Parathyroid adenoma (tissue), 2 donors: ENCODE results near the gene NEIL1.

Experiments used
- H2AFZ ChIP-seq: fragments of 300-600 bp; sonication (generic); one replicate; pipeline ENCODE4 v1.7.0; 2017; ENCODE audit warnings: antibody characterized with exemption, mild to moderate bottlenecking
- H3K27ac ChIP-seq: fragments of 300-600 bp; sonication (generic); one replicate; pipeline ENCODE4 v1.7.0; 2017
- H3K27me3 ChIP-seq: fragments of 300-600 bp; sonication (generic); one replicate; pipeline ENCODE4 v1.7.0; 2017; ENCODE audit warnings: low read length; ENCODE audit not compliant: control insufficient read depth, insufficient read depth
- H3K36me3 ChIP-seq: fragments of 300-600 bp; sonication (generic); one replicate; pipeline ENCODE4 v1.7.0; 2017; ENCODE audit warnings: low read length; ENCODE audit not compliant: control insufficient read depth, insufficient read depth
- H3K4me1 ChIP-seq: fragments of 300-600 bp; sonication (generic); one replicate; pipeline ENCODE4 v1.7.0; 2017; ENCODE audit warnings: control low read depth
- H3K4me2 ChIP-seq: fragments of 300-600 bp; sonication (generic); one replicate; pipeline ENCODE4 v1.7.0; 2017; ENCODE audit warnings: low read length
- H3K4me3 ChIP-seq: fragments of 300-600 bp; sonication (generic); one replicate; pipeline ENCODE4 v1.7.0; 2017; ENCODE audit warnings: low read depth, low read length
- H3K79me2 ChIP-seq: fragments of 300-600 bp; sonication (generic); one replicate; pipeline ENCODE4 v1.7.0; 2017; ENCODE audit warnings: control low read depth
- H3K9ac ChIP-seq: fragments of 300-600 bp; sonication (generic); one replicate; pipeline ENCODE4 v1.7.0; 2017; ENCODE audit warnings: mild to moderate bottlenecking
- H3K9me3 ChIP-seq: fragments of 300-600 bp; sonication (generic); one replicate; pipeline ENCODE4 v1.7.0; 2017; ENCODE audit warnings: low read length; ENCODE audit not compliant: control insufficient read depth
- CTCF ChIP-seq: fragments of 300-600 bp; sonication (generic); IDR thresholded peaks from one replicate; pipeline ENCODE4 v1.7.0; 2017; ENCODE audit warnings: antibody characterized with exemption, mild to moderate bottlenecking
- donor health status: primary hyperparathyroidism.

Gene NEIL1

GRCh38 chr15:75352186-75353080 is 5.6 kb downstream of the NEIL1 start:
- H3K9me3 ChIP-seq, result no peaks in the 10 kb centered on the region
- no peak overlapping the region for H3K9ac ChIP-seq
- no peaks in the 10 kb centered on the region for H3K27me3 ChIP-seq
- no peaks in the 10 kb centered on the region for H3K36me3 ChIP-seq
- H3K4me1 ChIP-seq, result no peaks in the 10 kb centered on the region
- TF ChIP-seq CTCF, result no peak
- H2AFZ ChIP-seq, result no peak overlapping the region
- no peak overlapping the region for H3K27ac ChIP-seq
- H3K4me2 ChIP-seq, result no peak overlapping the region
- H3K4me3 ChIP-seq, result no peak overlapping the region
- H3K79me2 ChIP-seq, result no peaks in the 10 kb centered on the region

- Histone ChIP-seq H3K9ac (no peak overlapping the region), H3K4me3 (no peak overlapping the region), H3K4me1 (no peaks in the 10 kb centered on the region), H3K4me2 (no peak overlapping the region), H3K27ac (no peak overlapping the region), H3K27me3 (no peaks in the 10 kb centered on the region), H3K36me3 (no peaks in the 10 kb centered on the region), H2AFZ (no peak overlapping the region), H3K9me3 (no peaks in the 10 kb centered on the region), H3K79me2 (no peaks in the 10 kb centered on the region)
- no peak for TF ChIP-seq CTCF
These were observed 6.8 kb downstream of the NEIL1 start for GRCh38 chr15:75353604-75354003.

- H3K27ac ChIP-seq, result no peak overlapping the region
- no peak overlapping the region for H3K9ac ChIP-seq
- H3K4me2 ChIP-seq, result no peak overlapping the region
- H3K79me2 ChIP-seq, result no peaks in the 10 kb centered on the region
- H3K4me1 ChIP-seq, result no peaks in the 10 kb centered on the region
- H3K27me3 ChIP-seq, result no peaks in the 10 kb centered on the region
- no peaks in the 10 kb centered on the region for H3K36me3 ChIP-seq
- no peak for TF ChIP-seq CTCF
- no peaks in the 10 kb centered on the region for H3K9me3 ChIP-seq
- H3K4me3 ChIP-seq, result no peak overlapping the region
- no peak overlapping the region for H2AFZ ChIP-seq
These were observed 7.6 kb downstream of the NEIL1 start for GRCh38 chr15:75354454-75354853.

- Histone ChIP-seq H3K4me1 (no peaks in the 10 kb centered on the region), H3K4me3 (no peak overlapping the region), H3K27ac (no peak overlapping the region), H3K36me3 (no peaks in the 10 kb centered on the region), H3K79me2 (no peaks in the 10 kb centered on the region), H3K9ac (no peak overlapping the region), H3K9me3 (no peaks in the 10 kb centered on the region), H3K27me3 (no peaks in the 10 kb centered on the region), H2AFZ (no peak overlapping the region), H3K4me2 (no peak overlapping the region)
- no peak for TF ChIP-seq CTCF
These were observed 8.5 kb downstream of the NEIL1 start for GRCh38 chr15:75355369-75355768.

GRCh38 chr15:75356006-75356405 is 9.2 kb downstream of the NEIL1 start:
- Histone ChIP-seq H3K36me3 (no peaks in the 10 kb centered on the region), H3K9ac (no peak overlapping the region), H3K27me3 (no peaks in the 10 kb centered on the region), H2AFZ (no peak overlapping the region), H3K79me2 (no peaks in the 10 kb centered on the region), H3K4me2 (no peak overlapping the region), H3K4me1 (no peaks in the 10 kb centered on the region), H3K27ac (no peak overlapping the region), H3K4me3 (no peak overlapping the region), H3K9me3 (no peaks in the 10 kb centered on the region)
- TF ChIP-seq CTCF, result no peak
